GM19438 (cell line): ENCODE data around the gene ARHGAP5.
"Not testable (repeated sequence)": the region's sequence is repeated elsewhere in the genome, so short reads cannot be mapped to it uniquely, and the experiment has no call there.

Experiments used
- ATAC-seq: cut with Tn5 transposase; IDR thresholded peaks from one replicate; pipeline ENCODE4 v1.9.1; 2021; ENCODE audit warnings: low read depth; ENCODE audit not compliant: unreplicated experiment

The ARHGAP5 gene

DNA sequence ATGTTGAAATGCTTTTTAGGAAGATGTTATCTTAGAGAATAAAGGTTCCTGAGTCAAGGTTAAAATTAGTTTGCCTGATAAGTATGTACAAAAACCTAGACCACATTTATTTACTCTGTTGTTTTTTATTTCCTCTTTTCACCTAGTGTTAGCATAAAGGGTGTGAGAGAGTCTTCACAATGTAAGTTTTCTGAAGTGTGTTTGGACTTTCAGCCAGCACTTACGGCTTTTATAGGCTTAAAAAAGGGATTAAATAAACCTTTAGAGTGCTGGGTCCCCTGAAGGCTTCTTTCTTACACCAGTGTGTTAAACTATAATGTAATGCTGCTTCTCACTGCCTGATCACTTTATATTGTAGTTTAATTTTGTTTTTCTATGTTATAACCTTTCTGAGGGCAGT lies 27.2 kb downstream of the ARHGAP5 start:
- no peak for ATAC-seq

DNA sequence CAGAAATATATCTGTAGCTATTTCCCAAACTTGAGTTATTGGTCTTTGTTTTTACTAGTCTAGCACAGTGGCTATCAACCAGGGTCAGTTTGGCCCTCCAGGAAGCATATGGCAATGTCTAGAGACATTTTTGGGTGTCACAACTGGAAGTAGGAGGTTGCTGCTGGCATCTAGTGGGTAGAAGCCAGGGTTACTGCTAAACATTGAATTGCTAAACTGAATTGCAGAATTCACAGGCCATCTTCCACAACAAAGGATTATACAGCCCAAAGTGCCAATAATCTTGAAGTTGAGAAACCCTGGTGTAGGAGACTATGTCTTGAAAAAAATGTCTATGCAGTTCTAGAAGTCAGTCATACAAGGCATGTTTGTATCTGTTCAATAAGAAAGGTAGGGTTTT lies 27.7 kb downstream of the ARHGAP5 start:
- no peak for ATAC-seq

DNA sequence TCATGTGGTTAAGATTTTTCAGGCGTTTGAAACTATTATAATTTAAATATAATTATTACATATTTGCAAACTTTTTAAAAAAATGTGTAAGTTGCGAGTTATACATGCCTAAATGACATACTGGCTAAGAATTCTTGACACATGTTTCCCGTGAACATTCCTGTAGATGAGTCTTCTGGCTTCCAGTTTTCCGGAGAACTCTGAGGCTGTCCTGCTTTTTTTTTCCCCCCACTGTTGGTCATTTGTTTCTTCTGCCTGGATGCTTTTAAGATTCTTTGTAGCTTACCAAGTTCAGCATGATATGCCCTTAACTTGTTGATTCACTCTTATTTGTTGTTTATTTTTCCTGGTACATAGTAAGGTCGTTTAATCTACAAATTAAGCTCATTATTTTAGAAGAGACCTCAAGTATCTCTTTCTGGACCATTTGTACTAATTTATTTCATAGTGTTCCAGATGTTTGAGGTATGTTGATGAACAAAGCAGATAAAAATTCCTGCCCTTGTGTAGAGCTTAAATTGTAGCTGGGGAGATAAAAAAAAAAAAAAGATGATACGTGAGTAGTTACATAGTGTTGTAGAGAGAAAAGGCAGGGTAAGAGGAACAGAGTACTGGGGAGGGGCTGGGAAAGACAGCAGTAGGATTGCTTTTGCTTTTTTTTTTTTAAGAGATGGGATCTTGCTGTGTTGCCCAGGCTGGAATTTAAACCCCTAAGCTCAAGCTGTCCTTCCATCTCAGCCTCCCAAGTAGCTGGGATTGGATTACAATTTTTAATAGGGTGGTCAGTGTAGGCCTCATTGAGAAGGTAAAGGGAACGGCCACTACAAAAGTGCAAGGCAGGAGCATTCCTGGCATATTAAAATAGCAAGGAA lies 32.8 kb downstream of the ARHGAP5 start:
- no peak for ATAC-seq

DNA sequence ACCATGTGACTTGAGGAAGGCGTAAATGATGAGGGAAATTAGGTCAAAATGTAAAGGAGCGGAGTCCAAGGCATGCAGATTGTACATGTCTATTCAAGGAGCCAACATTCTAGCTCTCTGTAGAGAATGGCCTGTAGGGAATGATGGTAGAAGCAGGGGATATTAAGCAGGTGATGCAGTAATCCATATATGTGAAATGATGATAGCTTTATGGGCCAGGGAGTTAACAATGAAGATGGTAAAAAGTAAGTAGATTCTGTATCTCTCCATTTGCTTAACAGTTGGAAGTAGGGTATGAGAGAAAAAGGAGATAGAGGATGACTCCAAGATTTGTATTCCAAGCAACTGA lies 33.4 kb downstream of the ARHGAP5 start:
- ATAC-seq: no peak

DNA sequence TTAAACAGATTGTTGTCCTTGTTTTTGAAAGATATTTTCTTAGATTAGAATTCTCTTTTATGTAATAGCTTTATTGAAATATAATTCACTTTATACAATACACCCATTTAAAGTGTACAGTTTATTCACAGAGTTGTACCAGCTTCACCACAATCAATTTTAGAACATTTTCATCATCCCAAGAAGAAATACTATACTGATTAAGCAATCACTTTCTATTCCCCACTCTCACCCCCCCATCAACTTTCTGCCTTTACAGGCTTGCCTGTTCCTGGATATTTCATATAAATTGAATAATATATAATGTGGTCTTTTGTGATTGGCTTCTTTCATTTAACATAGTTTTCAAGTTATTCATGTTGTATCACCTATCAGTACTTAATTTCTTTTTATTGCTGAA lies 44.4 kb downstream of the ARHGAP5 start:
- no peak for ATAC-seq

GRCh38 chr14:32121948-32122347 lies 44.8 kb downstream of the ARHGAP5 start:
- ATAC-seq: no peak

DNA sequence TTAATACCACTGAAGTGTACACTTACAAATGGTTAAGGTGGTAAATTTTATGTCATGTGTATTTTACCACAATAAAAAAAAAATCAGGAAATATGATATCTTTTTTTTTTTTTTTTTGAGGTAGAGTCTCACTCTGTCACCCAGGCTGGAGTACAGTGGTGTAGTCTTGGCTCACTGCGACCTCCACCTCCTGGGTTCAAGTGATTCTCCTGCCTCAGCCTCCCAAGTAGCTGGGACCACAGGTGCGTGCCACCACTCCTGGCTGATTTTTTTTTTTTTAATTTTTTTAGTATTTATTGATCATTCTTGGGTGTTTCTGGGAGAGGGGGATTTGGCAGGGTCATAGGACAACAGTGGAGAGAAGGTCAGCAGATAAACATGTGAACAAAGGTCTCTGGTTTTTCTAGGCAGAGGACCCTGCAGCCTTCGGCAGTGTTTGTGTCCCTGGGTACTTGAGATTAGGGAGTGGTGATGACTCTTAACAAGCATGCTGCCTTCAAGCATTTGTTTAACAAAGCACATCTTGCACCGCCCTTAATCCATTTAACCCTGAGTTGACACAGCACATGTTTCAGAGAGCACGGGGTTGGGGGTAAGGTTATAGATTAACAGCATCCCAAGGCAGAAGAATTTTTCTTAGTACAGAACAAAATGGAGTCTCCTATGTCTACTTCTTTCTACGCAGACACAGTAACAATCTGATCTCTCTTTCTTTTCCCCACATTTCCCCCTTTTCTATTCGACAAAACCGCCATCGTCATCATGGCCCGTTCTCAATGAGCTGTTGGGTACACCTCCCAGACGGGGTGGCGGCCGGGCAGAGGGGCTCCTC lies 50.0 kb downstream of the ARHGAP5 start:
- not testable (repeated sequence) for ATAC-seq

DNA sequence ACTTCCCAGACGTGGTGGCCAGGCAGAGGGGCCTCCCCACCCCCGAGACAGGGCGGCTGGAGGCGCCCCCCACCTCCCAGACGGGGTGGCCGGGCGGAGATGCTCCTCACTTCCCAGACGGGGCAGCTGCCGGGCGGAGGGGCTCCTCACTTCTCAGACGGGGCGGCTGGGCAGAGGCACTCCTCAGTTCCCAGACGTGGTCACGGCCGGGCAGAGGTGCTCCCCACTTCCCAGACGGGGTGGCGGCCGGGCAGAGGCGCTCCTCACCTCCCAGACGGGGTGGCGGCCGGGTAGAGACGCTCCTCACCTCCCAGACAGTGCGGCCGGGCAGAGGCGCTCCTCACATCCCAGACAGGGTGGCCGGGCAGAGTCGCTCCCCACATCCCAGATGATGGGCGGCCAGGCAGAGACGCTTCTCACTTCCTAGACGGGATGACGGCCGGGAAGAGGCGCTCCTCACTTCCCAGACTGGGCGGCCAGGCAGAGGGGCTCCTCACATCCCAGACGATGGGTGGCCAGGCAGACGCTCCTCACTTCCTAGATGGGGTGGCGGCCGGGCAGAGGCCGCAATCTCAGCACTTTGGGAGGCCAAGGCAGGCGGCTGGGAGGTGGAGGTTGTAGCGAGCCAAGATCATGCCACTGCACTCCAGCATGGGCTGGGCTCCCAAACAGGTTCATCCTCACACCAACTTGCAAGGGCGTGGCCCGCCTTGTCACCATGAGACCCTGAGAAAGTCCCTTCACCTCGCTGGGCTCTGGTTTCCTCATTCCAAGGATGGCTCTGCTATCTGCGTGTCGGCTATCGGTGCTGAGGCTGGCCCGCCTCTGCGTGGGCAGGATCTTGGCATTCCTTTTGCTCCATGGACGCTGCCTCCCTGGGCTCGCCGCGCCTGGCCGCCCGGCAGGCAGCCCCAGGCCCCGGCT lies 50.9 kb downstream of the ARHGAP5 start:
- not testable (repeated sequence) for ATAC-seq

- no peak for ATAC-seq
Observed at GRCh38 chr14:32128703-32129102, 51.6 kb downstream of the ARHGAP5 start.

DNA sequence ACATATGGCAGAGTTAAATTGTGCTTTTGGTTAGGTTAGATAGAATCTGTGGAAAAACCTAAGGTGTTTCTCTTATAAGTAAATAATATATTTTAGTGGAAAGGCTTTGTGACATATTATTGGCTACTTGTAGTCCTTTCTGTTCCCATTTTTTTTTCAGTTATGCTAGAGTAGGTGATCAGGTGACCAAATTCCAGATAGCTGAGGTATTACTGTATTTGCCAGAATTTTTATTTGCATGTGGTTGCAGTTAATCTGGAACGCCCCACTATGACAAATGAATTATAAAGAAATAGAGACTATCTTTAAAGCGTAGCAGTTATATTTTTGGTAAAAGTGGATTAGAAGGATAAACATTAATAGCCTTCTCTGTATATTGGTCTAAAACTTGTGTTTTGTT lies 52.0 kb downstream of the ARHGAP5 start:
- ATAC-seq: no peak

- not testable (repeated sequence) for ATAC-seq
Observed at GRCh38 chr14:32131689-32132088, 54.6 kb downstream of the ARHGAP5 start.

GRCh38 chr14:32134448-32135097 lies 57.5 kb downstream of the ARHGAP5 start:
- ATAC-seq: no peak

- no peak for ATAC-seq
Observed at GRCh38 chr14:32136027-32136825, 59.1 kb downstream of the ARHGAP5 start.

DNA sequence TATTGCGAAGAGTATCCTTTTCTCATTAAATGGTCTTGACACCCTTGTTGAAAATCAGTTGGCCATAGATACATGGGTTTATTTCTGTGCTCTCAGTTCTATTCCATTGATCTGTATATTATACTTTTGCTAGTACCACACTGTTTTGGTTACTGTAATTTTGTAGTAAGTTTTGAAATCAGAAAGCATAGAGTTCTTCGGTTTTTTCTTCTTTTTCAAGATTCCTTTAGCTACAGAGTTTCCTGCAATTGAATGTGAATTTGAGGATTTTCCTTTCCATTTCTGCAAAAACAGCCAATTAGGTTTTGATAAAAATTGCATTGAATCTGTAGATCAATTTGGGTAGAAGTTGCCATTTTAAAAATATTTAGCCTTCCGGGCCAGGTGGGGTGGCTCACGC lies 60.2 kb downstream of the ARHGAP5 start:
- ATAC-seq: no peak

- ATAC-seq: no peak
Observed at GRCh38 chr14:32137892-32138291, 60.8 kb downstream of the ARHGAP5 start.

DNA sequence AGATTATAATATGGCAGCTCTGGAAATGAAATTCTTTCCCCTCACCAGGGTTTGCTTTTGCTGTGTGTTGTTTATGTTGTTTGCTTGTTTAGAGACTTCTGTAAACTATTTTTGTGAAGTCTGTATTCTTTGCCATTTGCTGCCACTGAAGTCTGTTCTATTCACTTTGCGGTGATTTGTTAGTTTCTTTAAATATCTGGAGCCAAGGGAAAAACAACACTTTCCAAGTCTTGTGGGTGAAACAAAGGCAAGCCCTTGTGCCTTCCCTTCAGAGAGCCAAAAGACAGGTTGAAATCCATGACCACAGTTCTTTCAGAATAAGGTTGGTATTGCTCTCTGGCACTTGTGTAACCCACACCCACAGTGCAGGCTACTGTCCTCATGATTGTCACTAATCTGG lies 65.2 kb downstream of the ARHGAP5 start:
- ATAC-seq: no peak

DNA sequence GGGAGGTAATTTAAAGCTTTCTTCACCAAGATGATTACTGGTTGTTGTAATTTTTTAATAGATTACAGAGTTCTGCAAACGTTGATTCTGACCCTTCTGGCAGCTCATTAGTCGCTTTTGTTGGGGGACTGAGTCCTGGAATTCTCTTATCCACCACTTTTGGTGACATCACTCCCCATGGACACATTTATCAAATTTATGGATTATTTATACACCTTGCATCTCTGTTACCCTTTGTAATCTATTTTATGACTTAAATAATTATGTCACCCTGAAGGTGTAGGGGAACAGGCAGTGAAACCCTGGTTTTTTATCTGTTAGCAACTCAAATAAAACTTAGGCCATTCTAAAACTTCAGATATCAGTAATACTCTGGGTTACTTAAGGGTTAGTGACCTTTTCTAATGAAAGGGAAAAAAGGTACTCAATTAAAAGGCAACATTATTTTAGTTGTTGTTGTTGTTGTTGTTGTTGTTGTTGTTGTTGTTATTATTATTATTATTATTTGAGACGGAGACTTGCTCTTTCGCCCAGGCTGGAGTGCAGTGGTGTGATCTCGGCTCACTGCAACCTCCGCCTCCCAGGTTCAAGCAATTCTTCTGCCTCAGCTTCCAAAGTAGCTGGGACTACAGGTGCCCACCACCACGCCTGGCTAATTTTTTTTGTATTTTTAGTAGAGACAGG lies 65.8 kb downstream of the ARHGAP5 start:
- ATAC-seq: no peak

DNA sequence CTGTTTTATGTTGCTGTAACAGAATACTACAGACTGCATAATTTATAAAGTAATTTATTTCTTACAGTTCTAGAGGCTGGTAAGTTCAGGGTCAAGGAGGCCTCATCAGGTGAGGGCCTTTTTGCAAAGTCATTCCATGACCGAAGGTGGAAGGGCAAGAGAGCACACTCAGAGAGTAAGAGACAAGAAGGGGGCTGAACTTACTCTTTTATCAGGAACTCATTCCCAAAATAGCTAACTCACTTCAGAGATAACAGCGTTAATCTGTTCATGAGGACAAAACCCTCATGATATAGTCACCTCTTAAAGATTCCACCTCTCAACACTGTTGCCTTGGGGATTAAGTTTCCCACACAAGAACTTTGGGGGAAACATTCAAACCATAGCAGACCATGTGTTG lies 73.3 kb downstream of the ARHGAP5 start:
- ATAC-seq: no peak

- no peak for ATAC-seq
Observed at GRCh38 chr14:32166029-32166428, 88.9 kb downstream of the ARHGAP5 start.
